ENCODE results near the gene HTR2B.
"Not testable (repeated sequence)": the region's sequence is repeated elsewhere in the genome, so short reads cannot be mapped to it uniquely, and the experiment has no call there.

Gene HTR2B

DNA sequence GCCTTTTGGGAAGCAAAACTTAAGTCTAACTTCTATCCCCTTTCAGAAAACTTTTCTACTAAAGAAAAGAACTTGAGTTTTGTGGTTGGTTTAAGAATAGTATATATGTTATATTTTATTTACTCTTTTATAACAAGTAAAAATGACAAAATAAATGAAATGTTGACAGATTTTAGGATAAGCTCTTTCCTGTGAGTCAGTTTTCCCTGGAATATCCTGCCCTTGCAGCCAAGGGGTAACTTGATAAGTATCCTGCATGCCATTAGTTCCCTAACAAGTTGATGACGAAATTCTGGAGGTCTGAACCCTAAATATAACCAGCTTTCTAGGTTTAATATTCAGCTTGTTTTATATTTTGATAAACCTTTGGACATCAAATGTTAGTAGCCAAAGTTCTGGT lies 7.3 kb upstream of the HTR2B start:
- DNase-seq: no peak

DNA sequence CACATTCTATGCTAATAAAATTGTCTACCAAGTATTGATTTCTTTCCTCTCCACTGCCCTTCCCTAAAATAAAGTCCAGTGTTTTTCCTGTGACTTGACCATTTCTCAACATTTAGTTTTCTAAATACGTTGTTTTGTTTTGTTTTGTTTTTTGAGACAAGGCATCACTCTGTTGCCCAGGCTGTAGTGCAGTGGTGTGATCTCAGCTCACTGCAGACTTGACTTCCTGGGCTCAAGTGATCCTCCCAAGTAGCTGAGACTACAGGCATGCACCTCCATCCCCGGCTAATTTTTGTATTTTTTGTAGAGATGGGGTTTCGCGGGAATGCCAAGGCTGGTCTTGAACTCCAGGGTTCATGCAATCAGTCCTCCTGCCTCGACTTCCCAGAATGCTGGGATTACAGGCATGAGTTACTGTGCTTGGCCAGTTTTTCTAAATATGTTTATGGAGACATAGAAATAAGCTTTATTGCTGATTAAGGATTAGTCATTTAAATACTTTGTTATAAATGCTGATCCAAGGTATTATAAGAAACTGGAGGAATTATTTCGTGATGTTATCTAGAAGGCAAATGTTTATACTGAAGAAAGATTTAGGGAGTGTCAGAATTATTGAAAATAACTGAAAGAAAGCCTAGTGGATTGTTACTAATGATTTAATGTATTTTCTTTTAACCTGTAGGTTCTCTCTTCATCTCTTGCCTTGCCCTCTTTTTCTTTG lies 5.7 kb upstream of the HTR2B start:
- no peak for DNase-seq

DNA sequence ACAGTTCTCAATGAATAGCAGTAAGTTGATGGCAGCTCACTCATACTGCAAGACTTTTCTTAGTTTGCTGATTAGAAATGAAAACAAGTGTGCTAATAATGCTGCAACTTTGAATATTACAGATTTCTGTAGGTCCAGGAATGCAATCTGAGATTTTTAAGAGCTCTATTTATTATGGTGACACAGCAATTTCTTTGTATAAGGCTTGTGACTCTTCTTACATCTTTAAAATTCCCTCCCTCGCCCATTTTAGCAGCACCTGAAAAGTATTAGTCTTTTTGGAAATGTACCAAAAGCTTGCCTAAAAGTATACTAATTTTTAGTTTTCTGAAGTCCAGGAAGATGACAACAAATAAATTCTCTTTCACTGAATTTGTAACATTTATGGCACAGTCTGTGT lies 4.4 kb upstream of the HTR2B start:
- no peak for DNase-seq

DNA sequence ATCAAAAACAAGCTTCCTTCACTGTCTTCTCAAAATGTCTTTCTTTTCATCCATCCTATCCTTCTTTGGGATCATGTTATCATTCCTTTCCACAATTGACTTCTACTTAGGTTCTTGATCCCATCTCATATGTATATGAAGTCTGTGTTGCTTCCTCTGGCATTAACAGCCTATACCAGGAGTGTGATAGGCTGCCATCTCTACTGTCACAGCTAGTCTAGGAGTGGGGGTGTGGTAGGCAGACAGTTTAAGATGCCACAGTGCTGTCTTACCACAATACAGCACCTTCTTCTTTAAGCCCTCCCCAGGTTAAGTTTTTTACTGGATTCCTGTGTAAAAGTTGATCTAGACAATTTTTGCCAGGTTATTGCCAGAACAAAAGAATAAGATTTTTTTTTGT lies 3.7 kb upstream of the HTR2B start:
- no peak for DNase-seq

DNA sequence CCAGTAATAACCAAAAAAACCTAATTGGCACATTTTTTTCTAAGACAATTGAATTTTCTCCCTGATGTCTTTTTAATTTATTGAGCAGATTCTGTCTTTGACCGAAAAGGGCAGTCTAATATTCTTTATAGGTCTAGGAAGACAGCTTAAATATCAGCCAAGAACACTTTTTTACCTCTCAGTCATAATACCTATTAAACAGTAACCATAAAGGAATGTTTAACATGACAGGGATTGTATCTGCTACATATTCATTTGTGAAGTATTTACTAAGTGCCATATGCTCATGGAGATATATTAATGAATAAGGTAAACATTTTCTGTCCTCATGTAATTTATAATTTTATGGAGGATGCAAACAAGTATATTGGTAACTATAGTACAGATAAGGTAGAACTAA lies 3.1 kb upstream of the HTR2B start:
- DNase-seq: no peak

DNA sequence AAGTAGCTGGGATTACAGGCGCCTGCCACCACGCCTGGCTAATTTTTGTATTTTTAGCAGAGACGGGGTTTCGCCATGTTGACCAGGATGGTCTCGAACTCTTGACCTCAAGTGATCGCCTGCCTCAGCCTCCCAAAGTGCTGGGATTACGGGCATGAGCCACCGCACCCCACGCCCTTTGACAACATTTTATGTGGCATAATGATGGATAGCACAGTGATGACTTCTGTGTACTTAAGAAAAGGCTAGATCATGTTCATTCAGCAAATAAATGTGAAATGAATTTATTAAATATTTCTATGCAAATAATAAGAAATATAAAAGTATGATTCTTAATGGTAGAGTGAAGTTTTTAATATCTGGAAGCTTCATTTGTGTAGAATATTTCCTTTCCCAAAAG lies 2.6 kb upstream of the HTR2B start:
- no peak for DNase-seq

DNA sequence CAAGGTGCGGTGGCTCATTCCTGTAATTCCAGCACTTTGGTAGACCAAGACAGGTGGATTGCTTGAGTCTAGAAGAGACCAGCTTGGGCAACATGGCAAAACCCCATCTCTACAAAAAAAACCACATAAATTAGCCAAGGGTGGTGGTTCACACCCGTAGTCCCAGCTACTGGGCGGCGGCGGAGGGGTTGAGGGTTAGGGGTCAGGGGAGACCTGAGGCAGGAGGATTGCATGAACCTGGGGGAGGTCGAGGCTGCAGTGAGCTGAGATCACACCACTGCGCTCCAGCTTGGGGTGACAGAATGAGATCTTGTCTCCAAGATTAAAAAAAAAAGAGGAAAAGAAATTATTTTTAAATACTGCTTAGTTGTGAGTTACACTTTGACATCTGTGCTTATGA lies 1.3 kb upstream of the HTR2B start:
- no peak for DNase-seq

DNA sequence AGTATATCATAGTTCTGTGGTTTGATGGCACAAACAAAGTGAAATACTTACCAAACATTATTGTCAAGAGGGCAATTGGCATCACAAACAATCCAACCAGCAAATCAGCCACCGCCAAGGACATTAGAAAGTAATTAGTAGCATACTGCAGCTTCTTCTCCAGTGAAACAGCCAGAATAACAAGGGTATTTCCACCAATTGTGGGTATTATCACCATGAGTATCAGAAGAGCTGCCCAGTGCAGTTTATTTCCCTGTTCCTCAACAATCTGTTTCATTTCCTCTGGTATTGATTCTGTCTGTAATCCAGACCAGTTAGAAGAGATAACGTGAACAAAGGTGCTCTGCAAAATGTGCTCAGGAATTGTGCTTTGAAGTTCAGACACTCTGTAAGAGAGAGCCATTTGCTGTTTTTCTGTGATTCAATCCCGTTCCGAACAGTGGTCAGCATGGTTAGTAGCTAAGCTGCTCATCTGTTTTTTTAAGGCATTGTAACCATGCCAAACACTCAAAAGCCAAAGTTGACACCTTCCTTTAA lies 1.4 kb downstream of the HTR2B start:
- DNase-seq: no peak

DNA sequence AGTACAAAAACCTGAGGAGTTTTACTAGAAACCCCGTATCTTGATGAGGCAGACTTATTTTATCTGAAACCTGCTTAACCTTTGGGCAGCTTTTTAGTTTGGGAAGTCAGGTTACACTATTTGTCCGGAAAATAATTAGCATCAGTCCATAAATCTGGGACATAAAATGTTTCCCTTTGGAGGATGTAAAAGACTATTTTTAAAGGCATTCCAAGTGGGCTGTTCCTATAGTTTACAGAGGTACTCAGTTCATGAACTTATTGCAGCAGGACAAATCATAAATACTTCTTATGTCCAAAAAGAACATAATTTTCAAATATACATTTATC lies 6.3 kb downstream of the HTR2B start:
- DNase-seq: no peak

DNA sequence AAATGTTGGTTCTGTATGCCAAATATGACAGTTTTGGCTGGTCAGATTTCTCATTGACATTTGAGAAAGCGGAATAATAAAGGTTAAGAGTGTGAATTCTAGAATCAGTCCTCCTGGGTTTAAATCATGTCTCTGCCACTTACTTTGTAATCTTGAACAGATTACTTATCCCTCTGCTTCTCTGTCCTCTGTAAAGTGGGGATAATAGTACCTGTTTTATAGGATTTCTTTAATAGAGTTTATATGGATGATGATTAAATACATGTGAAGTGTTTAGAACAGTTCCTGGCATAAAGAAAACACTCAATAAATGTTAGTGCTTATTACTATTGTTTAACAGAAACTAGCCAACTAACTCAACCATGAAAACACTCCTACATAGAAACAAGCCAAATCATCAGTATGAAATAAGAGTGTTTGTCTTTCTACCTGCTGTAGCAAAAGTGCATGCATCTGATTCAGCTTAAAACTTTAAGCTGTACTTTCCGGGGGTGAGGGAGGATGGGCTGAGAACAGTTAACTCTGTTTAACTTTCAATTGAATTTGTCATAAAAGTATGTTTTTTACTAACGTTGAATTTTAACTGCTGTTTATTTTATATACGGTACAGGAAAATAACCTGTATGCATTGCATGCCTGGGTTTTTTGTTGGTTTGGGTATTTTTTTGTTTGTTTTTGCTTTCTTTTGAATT lies 6.8 kb downstream of the HTR2B start:
- no peak for DNase-seq

DNA sequence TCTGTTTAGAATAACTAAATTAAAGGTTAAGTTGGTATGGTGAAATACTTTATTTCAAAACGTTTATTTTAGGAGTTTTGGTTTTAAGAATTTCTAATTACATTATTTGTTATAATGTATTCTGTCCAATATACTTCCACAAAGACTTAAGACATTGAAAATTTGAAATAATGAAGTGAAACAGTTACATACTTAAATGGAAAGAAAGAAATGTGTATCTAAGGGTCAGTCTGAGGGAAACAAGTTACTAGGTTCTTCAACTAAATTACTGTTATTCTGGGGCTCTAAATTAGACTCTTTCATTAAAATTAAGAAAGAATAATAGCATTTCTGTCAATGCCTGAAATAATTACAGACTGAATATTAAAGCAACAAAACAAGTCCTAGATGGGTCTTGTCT lies 7.7 kb downstream of the HTR2B start:
- no peak for DNase-seq

DNA sequence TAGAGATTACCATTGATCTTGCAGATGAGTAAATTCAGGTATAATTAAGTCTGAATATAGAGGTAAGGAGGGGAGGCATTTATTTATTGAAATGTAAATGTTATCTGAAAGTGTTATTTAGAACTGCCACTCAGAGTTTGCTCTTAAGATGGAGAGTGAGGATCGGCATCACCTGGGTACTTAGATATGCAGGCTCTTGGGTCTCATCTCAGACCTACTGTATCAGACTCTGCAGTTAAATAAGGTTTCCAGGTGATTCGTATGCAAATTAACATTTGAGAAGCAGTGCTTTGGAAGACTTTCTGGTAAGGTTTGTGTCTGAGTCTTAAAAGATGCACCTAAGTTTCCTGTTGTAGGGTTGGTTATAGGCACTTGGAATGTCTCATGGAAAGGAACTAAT lies 9.2 kb downstream of the HTR2B start:
- DNase-seq: no peak

DNA sequence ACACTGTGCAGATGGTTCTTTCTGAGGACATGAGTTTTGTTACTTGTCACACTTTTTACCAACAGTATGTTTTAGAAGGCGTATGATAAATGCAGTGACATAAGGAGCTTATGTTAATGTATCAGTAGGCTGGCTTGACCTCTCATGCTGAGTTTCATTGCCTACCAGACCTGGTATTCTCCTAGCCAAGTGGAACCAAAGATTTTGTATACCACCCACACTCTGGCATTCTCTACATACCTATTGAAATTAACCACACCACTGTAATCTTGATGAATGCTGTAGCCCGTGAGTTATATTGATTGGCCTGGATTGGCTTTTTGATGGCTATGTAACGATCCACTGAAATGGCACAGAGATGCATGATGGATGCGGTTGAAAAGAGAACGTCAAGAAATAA lies 11.4 kb downstream of the HTR2B start:
- DNase-seq: no peak

DNA sequence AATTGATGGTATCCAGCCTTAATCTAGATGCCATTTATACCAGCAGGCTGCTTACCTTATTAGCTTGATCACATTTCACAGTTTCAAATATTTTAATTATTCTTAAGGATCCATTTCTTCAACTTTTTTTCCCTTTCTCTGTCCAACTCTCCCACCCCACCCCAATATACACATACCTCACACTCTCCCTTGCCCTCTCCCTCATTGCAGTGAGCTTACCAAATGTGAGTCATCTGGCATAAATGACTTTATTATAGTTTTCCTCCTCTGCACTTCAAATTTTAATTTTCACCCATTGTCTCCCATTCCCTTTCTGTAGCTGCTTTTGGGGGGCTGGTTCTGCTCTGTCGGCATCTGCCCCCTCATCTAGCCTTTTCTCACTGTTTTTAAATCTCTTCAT lies 12.9 kb downstream of the HTR2B start:
- DNase-seq: no peak

DNA sequence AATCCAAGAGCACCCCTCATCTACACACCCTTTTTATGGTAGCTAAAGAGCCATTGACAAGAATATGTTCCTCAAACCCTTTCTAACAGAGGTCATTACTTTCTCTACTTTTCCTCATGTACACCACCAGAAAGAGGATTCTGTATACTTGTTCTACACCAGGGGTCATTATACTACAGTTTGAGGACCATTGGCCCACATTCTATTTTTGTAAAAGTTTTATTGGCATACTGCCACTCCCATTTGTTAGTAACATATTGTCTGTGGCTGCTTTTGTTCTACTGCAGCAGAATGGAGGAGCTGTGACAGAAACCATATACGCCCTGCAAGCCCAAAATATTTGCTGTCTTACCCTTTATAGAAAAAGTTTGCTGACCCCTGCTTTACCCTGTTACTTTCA lies 14.3 kb downstream of the HTR2B start:
- no peak for DNase-seq

DNA sequence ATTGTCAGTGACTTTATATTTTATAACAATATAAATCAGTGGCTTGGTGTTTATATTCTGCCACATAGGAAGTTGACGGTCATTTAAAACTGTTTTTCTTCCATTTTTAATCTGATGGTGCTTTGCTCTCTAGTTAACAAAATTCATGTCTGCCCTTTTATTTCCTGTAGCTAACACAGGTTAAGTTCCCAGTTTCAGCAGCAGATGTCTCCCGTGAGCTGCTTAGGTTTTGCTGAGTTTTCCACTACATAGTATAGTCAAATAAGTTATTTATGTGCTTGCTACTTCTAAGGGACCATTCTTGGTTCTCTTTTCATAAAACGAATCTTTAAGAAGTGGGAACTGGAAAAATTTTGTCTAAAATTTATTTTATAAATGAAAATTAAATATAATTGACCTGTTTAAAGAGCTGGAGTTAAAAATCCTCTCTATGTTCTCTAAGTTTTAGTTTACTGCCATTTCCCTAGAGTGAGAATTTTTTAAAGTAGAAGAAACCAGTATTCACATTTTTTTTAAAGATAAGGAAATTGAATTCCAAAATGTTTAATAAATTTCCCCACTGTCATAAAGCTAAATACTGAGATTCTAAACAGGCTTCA lies 20.6 kb downstream of the HTR2B start:
- peak; percentile 41 for DNase-seq

DNA sequence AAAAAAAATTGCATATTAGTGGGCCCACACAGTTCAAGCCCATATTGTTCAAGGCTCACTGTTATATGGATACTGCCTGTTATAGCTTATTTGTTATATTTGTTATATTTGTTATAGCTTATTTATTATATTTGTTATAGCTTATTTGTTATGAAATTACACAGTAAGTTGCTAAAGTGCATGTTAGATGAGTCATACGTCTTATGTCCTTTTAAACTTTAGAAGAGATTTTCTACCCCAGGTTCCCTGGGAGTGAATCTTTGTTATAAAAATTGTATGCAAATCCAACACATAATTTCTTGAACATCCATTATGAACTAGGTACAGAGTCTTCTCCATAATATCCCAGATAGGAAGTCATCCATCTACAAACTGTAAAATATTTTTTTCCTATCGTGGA lies 22.1 kb downstream of the HTR2B start:
- no peak for DNase-seq

DNA sequence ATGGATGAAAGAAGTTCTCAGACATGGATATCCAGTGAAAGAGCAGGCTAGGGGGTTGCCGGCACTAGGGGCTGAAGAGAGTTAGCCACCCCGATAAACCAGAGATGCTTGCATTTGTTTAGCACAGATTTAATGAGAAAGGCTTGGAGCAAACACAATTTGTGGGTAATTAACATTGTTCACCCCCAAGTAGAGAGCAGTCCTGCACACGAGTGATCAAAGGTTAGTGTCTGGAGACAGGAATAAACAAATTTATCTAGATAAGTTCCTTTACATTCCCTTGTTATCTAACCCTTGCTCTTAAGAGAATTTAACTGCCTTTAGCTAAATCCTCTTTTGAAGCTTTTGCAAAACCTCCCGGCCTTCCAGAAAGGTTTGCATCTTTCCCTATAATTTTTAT lies 23.9 kb downstream of the HTR2B start:
- no peak for DNase-seq

DNA sequence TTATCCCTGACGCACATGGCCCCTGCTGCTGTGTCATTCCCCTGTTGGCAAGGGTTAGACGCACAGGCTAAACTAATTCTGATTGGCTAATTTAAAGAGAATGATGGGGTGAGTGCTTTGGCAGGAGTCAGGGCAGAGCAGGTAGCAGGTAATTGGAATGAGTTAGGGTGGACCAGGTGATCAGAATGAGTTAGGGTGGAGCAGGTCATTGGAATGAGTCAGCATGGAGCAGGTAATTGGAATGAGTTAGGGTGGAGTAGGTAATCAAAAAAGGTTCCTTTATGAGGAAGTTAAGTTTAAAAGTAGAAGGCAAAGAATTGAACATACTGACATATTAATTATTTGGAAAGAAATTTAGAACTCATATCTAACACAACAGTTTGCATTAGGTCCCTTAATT lies 24.5 kb downstream of the HTR2B start:
- not testable (repeated sequence) for DNase-seq

DNA sequence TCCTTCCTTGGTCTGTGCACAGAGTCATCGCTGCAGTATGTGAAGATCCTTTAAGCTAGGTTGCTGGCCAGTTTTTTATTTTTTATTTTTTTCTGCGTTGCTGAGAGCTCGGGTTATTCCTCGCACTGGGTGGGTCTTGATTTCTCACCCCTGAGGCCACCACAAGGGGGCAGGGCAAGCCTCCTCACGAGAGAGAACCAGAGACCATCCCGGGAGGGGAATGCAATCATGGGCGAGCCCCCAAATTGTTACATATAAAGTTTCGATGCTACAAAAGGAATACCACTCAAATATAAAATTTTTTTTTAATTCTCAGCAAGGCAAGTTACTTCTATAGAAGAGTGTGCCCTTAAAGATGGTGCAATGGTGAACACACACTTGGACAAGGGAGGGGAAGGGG lies 24.9 kb downstream of the HTR2B start:
- DNase-seq: no peak

DNA sequence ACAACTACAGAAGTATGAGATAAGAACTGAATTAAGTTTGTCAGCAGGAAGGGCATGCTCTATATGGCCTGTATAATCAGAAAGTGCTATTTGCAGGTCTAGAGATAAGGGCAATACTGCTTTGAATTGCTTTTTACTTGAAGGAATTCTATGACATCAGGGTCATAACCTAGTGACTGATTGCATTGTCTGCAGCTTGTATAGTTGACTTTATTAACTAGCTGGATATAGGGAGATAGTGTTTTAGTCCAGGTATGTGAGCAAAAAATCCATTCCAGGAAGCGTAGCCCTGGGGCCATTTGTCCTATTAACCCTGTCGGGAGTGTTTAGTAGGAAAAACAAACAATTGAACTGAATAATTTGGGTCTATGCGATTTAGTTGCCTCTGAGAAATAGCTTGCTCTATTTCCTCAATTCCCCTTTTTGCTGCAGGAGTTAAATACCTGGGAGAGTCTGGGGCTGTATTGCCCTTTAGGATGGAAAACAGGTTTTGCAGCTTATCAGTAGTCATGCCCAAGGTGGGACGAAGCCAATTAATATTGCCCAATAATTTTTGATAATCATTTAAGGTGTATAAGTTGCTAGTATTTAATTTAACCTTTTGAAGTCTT lies 30.0 kb downstream of the HTR2B start:
- no peak for DNase-seq

DNA sequence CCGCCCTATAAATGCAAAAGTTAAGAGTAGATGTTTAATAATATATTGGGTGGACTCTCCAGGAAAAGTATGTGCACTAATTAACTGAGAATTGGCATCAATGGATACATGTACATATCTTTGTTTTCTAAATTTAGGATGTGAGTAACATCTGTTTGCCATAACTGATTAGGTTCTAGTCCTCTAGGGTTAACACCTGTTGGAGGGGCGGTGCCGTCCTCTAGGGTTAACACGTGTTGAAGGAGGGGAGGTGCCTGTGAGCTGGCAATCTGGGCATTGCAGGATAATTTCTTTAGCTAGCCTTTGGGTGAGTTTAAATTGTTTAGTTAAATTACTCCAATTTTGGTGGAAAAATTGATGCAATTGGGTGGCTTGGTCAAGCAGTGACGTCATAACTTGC lies 30.9 kb downstream of the HTR2B start:
- DNase-seq: no peak

DNA sequence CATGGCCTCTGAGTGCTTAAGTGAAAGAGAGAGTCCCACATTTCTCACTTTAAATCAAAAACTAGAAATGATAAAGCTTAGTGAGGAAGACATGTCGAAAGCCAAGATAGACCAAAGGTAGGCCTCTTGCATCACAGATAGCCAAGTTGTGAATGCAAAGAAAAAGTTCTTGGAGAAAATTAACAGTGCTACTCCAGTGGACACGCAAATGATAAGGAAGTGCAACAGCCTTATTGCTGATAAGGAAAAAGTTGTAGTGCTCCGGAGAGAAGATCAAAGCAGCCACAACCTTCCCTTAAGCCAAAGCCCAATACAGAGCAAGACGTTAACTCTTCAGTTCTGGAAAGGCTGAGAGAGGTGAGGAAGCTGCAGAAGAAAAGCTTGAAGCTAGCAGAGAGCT lies 36.1 kb downstream of the HTR2B start:
- no peak for DNase-seq

DNA sequence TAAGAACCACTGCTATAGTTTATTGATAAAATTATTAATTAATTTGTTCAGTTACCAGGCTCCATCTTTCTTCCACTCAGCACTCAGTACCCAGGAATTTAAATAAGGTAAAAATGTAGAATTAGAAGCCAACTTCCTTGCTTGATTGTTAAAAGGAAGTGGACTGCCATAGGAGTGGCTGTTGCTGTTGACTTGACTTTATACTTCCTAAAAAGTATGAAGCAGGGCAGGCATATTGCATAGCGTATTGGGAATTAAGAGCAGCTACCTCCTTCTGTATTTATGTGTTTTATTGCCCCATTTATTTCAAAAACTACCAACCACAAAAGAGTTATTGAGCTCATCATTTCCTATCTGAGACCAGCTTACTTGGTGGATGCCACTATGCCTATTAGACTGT lies 40.3 kb downstream of the HTR2B start:
- DNase-seq: no peak
